ENCODE measurements around the gene ITPK1.
A peak's percentile ranks its signal among the peaks of the same experiment; 100 is the strongest.

Gene ITPK1

GRCh38 chr14:93105362-93105761, 10.4 kb downstream of the ITPK1 start:
- peak; percentile 41 for FAIRE-seq
- DNase-seq (ENCODE audit: insufficient read length, low spot score), result no peak
- no peak for TF ChIP-seq POLR2A (IDR thresholded peaks at IDR 0.05; ENCODE audit: low read depth, low read length)

GRCh38 chr14:93104961-93105360, 10.8 kb downstream of the ITPK1 start:
- no peak for FAIRE-seq
- DNase-seq (ENCODE audit: insufficient read length, low spot score), result no peak
- no peak for TF ChIP-seq POLR2A (IDR thresholded peaks at IDR 0.05; ENCODE audit: low read depth, low read length)

GRCh38 chr14:93103392-93104080, 12.2 kb downstream of the ITPK1 start:
- DNase-seq (ENCODE audit: insufficient read length, low spot score) (peak; percentile 82), FAIRE-seq (peak; percentile 36)
- no peak for TF ChIP-seq POLR2A (IDR thresholded peaks at IDR 0.05; ENCODE audit: low read depth, low read length)

DNA sequence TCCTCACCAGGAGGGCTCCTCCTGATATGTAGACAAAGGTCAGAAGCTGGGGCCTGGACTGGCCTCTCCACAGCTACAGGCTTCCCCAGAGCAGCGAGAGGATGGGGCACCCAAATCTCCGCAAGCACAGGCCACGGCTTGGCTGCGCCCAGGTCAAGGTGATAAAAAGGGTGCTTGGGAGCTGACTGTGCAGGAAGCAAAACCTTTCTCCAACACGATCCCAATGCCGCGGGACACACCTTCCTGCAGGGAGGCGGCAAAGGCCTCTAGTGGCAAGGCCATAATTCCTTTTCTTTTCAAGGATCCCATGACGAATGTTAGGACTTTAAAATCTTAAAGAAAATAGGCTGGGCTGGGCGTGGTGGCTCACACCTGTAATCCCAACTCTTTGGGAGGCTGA, 13.6 kb downstream of the ITPK1 start:
- no peak for FAIRE-seq
- TF ChIP-seq POLR2A (IDR thresholded peaks at IDR 0.05; ENCODE audit: low read depth, low read length), result no peak
- no peak for DNase-seq (ENCODE audit: insufficient read length, low spot score)

DNA sequence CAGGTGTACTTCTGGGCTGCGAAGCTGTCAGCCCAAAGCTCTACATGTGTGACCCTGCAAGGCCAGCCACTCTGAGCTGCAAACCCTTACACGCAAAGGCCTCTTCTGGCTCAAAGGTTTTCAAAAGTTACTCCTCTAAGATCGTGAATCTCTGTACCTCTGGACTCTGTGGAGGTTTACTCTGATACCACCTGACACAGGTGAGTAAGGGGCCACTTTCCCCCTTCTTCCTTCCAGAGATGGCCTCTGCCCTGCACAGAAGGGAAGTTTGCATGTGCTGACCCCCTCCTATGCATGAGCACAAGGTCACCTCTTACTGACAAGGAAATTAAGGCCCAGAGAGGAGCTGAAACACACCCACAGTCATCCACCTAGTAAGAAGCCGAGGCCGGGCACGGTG, 14.5 kb downstream of the ITPK1 start:
- FAIRE-seq (no peak), DNase-seq (ENCODE audit: insufficient read length, low spot score) (no peak)
- TF ChIP-seq POLR2A (IDR thresholded peaks at IDR 0.05; ENCODE audit: low read depth, low read length), result no peak

DNA sequence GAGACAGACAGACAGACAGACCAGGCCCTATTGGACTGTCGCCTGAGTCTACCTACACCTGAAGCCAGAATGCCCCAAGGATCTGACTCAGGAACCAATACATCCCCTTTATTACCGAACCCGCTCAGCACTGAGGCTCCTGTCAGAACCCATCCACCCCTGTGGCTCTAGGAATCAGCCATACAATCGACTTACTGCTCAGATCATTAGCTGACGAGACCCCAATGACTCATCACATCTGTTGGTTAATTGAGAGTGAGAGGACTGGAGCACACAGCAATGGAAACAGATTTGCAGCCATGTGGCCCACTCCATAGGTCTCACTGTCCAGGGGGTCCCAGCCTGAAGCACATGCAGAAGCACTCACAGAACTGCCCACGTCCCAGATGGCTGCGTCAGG, 15.2 kb downstream of the ITPK1 start:
- no peak for FAIRE-seq
- no peak for TF ChIP-seq POLR2A (IDR thresholded peaks at IDR 0.05; ENCODE audit: low read depth, low read length)
- DNase-seq (ENCODE audit: insufficient read length, low spot score), result no peak

DNA sequence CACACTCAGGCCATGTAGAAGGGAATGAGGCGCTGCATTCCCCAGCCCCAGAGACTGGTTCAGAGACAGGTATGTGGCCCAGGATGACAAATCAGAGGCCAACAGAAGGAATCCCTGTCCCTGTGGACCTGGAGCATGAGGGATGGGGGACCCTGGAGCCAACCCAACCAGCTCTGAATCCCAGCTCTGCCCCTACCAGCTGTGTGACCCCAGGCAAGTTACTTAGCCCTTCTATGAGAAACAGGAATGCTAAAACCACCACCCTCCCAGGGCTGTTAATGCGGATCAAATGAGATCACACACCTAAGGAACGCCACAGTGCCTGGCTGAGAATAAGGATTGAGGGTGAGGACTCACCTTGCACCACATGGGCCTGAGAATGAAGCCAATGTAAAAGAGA, 15.6 kb downstream of the ITPK1 start:
- no peak for FAIRE-seq
- no peak for TF ChIP-seq POLR2A (IDR thresholded peaks at IDR 0.05; ENCODE audit: low read depth, low read length)
- DNase-seq (ENCODE audit: insufficient read length, low spot score), result no peak

DNA sequence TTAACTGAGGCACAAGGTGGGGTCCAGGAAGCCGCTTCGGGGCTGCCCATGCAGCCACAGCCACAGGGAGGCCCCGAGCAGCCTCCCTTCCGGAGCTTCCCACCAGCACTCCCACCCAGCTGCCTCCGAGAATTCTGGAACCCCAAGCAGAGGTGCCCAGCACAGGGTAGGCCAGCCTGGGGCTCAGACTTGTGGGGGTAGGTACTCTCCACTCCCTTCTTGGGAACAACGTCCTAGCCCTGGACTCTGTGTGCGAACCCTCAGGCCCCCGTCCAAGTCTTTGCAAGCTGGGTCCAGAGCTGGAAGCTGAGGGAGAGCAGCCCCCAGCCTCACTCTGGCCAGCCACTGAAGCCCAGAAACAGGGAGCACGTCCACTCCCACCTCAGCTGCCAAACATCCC, 16.1 kb downstream of the ITPK1 start:
- FAIRE-seq, result no peak
- no peak for DNase-seq (ENCODE audit: insufficient read length, low spot score)
- no peak for TF ChIP-seq POLR2A (IDR thresholded peaks at IDR 0.05; ENCODE audit: low read depth, low read length)

GRCh38 chr14:93099196-93099595, 16.5 kb downstream of the ITPK1 start:
- TF ChIP-seq POLR2A (IDR thresholded peaks at IDR 0.05; ENCODE audit: low read depth, low read length), result no peak
- no peak for FAIRE-seq
- no peak for DNase-seq (ENCODE audit: insufficient read length, low spot score)

- no peak for TF ChIP-seq POLR2A (IDR thresholded peaks at IDR 0.05; ENCODE audit: low read depth, low read length)
- DNase-seq (ENCODE audit: insufficient read length, low spot score) (no peak), FAIRE-seq (no peak)
These were observed 18.9 kb downstream of the ITPK1 start for GRCh38 chr14:93096691-93097322.

DNA sequence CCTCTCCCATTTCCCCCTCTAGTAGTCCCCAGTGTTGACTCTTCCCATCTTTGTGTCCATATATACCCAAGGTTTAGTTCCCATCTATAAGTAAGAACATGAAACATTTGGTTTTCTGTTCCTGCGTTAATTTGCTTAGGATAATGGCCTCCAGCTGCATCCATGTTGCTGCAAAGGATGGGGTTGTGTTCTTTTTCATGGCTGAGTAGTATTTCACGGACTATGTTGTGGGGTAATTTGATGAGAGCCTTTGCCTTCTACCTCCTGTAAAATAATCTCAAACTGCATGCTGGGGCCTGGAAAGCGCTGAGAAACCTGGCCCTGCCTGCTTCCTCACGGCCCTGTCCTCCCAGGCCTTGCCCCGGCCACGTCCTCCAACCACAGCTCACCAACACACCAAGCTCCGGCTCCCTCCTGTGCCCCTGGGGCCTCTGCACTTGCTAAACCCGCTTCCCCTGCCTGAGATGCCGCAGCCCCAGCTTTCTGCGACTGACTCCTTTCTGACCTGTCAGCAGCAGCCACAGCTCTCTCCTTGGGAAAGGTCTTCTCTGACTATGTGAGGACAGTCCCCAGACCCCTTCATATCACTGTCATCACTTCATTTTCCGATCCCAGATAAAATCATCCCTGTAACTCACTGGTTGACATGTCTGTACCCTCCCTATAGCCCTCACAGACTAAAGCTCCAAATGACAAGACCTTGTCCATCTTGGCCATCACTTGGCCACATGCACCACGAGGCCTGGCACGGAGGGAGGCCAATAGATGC, 19.8 kb downstream of the ITPK1 start:
- DNase-seq (ENCODE audit: insufficient read length, low spot score), result no peak
- TF ChIP-seq POLR2A (IDR thresholded peaks at IDR 0.05; ENCODE audit: low read depth, low read length), result no peak
- FAIRE-seq, result no peak

DNA sequence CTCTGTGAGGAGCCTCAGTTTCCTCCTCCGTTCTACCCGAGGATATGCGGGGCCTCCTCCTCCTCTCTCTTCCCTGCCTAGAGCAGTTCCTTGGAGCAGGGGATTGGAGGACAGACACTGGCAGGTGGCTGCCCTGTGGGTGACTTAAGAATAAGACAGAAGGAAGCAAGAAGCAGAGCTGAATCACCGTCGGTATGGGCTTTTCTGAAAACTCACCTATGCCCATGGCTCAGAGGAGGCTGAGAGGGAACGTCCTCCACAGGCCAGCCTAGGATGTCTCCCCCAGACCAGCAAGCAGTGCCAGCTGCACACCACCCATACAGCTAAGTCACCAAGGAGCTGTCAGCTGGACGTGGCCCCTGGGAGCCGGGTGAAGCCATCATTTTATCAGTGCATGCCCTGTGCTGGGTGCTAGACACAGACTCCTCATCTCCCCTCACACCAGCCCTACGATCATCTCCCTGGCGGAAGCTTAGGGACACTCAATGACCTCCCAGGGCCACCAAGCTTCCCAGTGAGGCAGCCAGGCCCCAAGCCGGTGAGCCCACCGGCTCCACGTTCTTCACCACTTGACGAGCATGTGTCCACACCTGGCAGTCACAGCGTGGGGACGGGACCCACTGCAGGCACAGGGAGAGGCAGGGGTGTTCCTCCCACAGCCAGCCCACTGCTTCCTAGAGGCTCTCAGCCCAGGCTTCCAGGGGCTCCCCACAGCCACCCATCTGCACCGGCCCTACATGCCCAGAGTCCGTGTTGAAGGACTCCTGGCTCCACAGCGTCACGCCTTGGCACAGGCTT, 21.4 kb downstream of the ITPK1 start:
- no peak for FAIRE-seq
- DNase-seq (ENCODE audit: insufficient read length, low spot score), result no peak
- no peak for TF ChIP-seq POLR2A (IDR thresholded peaks at IDR 0.05; ENCODE audit: low read depth, low read length)

DNA sequence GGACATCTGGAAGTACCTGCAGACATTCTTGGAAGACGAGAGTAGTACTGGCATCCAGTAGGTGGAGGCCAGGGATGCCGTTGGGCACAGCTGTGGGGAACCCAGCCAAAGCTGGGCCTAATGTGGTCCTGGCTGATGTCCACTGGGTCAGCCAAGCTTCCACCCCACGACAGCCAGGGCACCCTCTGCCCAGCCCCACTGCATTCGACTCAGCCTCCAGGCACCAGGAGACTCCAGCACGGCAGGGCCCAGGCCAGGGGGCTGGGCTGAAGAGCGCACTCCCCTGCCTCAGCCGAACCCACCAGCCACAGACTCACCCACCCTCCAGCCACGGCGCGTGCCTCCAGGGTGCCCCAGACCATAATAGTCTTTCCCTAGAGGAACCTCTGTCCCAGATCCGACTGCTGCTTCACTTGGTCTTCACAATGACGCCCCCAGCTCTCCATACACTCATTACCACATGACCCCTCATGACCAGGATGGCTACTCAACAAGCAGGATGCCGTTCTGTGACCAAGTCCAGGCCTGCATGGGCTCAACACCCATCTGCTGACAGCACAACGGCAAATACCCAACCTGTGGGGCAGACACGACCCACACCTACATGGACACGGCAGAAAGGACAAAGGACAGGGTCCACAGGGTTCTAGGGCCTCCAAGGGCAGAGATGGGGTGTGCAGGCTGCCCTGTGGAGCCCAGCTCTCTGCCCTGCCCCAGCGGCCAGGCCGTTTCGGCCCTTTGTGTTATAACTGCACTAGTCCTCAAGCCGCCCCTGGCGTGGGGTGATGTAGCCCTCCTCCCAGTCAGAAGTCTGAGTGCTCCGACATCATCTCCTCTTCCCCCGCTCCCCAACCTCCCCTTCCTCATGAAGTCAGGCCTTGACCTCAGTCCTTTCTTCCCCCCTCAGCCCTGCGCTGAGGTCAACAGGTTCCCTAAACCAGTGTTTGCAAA, 22.8 kb downstream of the ITPK1 start:
- no peak for TF ChIP-seq POLR2A (IDR thresholded peaks at IDR 0.05; ENCODE audit: low read depth, low read length)
- FAIRE-seq (no peak), DNase-seq (ENCODE audit: insufficient read length, low spot score) (no peak)

All from H54 (cell line).